WTC11 (cell line): ENCODE data around the gene KAT6B. TPM values are rescaled to one million over a fixed set of nuclear protein-coding genes. Genes with fewer than 3 reads are reported as not detected.

ENCODE experiments used
- ATAC-seq: fragments of 200-7000 bp; cut with Tn5 transposase; 2 replicates; pipeline ENCODE4 v1.10.0; 2021; ENCODE audit warnings: mild to moderate bottlenecking, moderate library complexity
- CTCF ChIA-PET: fragments of 300-600 bp; sonication (Branson Sonifier 250); formaldehyde crosslinking; loops from one replicate; lab custom pipeline; 2021; ENCODE audit warnings: antibody characterized with exemption; lab: Charles Lee
- POLR2A ChIA-PET: fragments of 350-600 bp; sonication (Branson Sonifier 250); formaldehyde crosslinking; loops from one replicate; lab custom pipeline; 2021; ENCODE audit warnings: antibody characterized with exemption; lab: Charles Lee
- DNase-seq: peaks from one replicate; pipeline ENCODE4 v3.0.0; 2021; ENCODE audit warnings: low spot score
- H3K27ac Mint-ChIP-seq: 2 replicates; pipeline ENCODE4 v1.8.0; 2021; ENCODE audit warnings: mixed read lengths
- H3K27me3 Mint-ChIP-seq: 2 replicates; pipeline ENCODE4 v1.8.0; 2021; ENCODE audit warnings: low read depth, mild to moderate bottlenecking, moderate library complexity, mixed read lengths
- H3K36me3 Mint-ChIP-seq: 2 replicates; pipeline ENCODE4 v1.8.0; 2021; ENCODE audit warnings: mixed read lengths
- H3K4me1 Mint-ChIP-seq: 2 replicates; pipeline ENCODE4 v1.8.0; 2022; ENCODE audit warnings: mixed read lengths
- H3K4me3 Mint-ChIP-seq: 2 replicates; pipeline ENCODE4 v1.8.0; 2021; ENCODE audit warnings: mild to moderate bottlenecking, moderate library complexity, mixed read lengths
- H3K9me3 Mint-ChIP-seq: 2 replicates; pipeline ENCODE4 v1.8.0; 2021; ENCODE audit warnings: mixed read lengths
- ATF1 ChIP-seq: sonication (generic); formaldehyde crosslinking; IDR thresholded peaks from 2 replicates; pipeline ENCODE4 v1.8.1; 2023; ENCODE audit warnings: mild to moderate bottlenecking, moderate library complexity, missing genetic modification reagents
- CBFB ChIP-seq: sonication (generic); formaldehyde crosslinking; IDR thresholded peaks from 2 replicates; pipeline ENCODE4 v1.8.1; 2022; ENCODE audit warnings: mild to moderate bottlenecking, low read depth, missing genetic modification reagents
- E2F5 ChIP-seq: sonication (generic); formaldehyde crosslinking; IDR thresholded peaks from 2 replicates; pipeline ENCODE4 v1.8.1; 2022; ENCODE audit warnings: mild to moderate bottlenecking, moderate library complexity, missing genetic modification reagents
- ESRRA ChIP-seq: sonication (generic); formaldehyde crosslinking; IDR thresholded peaks from 2 replicates; pipeline ENCODE4 v1.8.1; 2022; ENCODE audit warnings: mild to moderate bottlenecking, missing genetic modification reagents, borderline replicate concordance
- ETV6 ChIP-seq: sonication (generic); formaldehyde crosslinking; IDR thresholded peaks from 2 replicates; pipeline ENCODE4 v1.8.1; 2022; ENCODE audit warnings: mild to moderate bottlenecking, missing genetic modification reagents
- MAX ChIP-seq: sonication (generic); formaldehyde crosslinking; IDR thresholded peaks from 2 replicates; pipeline ENCODE4 v1.8.0; 2022; ENCODE audit warnings: mild to moderate bottlenecking, missing genetic modification reagents
- MLX ChIP-seq: sonication (generic); formaldehyde crosslinking; IDR thresholded peaks from 2 replicates; pipeline ENCODE4 v1.8.1; 2023; ENCODE audit warnings: mild to moderate bottlenecking, missing genetic modification reagents, moderate library complexity
- NR2C2 ChIP-seq: sonication (generic); formaldehyde crosslinking; IDR thresholded peaks from 2 replicates; pipeline ENCODE4 v1.8.0; 2022; ENCODE audit warnings: mild to moderate bottlenecking, missing genetic modification reagents
- PREB ChIP-seq: sonication (generic); formaldehyde crosslinking; IDR thresholded peaks from 2 replicates; pipeline ENCODE4 v1.8.1; 2022; ENCODE audit warnings: mild to moderate bottlenecking, missing genetic modification reagents, moderate library complexity, borderline replicate concordance
- SMAD4 ChIP-seq: sonication (generic); formaldehyde crosslinking; IDR thresholded peaks from 2 replicates; pipeline ENCODE4 v1.8.0; 2022; ENCODE audit warnings: mild to moderate bottlenecking, missing genetic modification reagents
- SP1 ChIP-seq: sonication (generic); formaldehyde crosslinking; conservative IDR thresholded peaks from 2 replicates; pipeline ENCODE4 v1.8.1; 2022; ENCODE audit warnings: missing genetic modification reagents
- TEAD1 ChIP-seq: sonication (generic); formaldehyde crosslinking; IDR thresholded peaks from 2 replicates; pipeline ENCODE4 v1.8.0; 2022; ENCODE audit warnings: mild to moderate bottlenecking, missing genetic modification reagents
- TP53 ChIP-seq: sonication (generic); formaldehyde crosslinking; IDR thresholded peaks from 2 replicates; pipeline ENCODE4 v1.8.1; 2023; ENCODE audit warnings: mild to moderate bottlenecking, missing genetic modification reagents
- USF1 ChIP-seq: sonication (generic); formaldehyde crosslinking; IDR thresholded peaks from 2 replicates; pipeline ENCODE4 v1.8.0; 2022; ENCODE audit warnings: mild to moderate bottlenecking, missing genetic modification reagents
- ZNF121 ChIP-seq: sonication (generic); formaldehyde crosslinking; IDR thresholded peaks from 2 replicates; pipeline ENCODE4 v1.8.0; 2023; ENCODE audit warnings: missing genetic modification reagents
- ZNF263 ChIP-seq: sonication (generic); formaldehyde crosslinking; IDR thresholded peaks from 2 replicates; pipeline ENCODE4 v1.8.1; 2022; ENCODE audit warnings: low read depth, mild to moderate bottlenecking, moderate library complexity, missing genetic modification reagents
- ZNF317 ChIP-seq: sonication (generic); formaldehyde crosslinking; IDR thresholded peaks from 2 replicates; pipeline ENCODE4 v1.8.1; 2023; ENCODE audit warnings: low read depth, mild to moderate bottlenecking, moderate library complexity, missing genetic modification reagents, borderline replicate concordance
- ZNF423 ChIP-seq: fragments of 250-450 bp; sonication (Bioruptor Pico); IDR thresholded peaks from 2 replicates; pipeline ENCODE4 v2.1.2; 2022; ENCODE audit warnings: mild to moderate bottlenecking, moderate library complexity
- ZNF512 ChIP-seq: sonication (generic); formaldehyde crosslinking; IDR thresholded peaks from 2 replicates; pipeline ENCODE4 v1.8.1; 2022; ENCODE audit warnings: missing genetic modification reagents, borderline replicate concordance
- ZNF532 ChIP-seq: fragments of 250-450 bp; sonication (Bioruptor Pico); IDR thresholded peaks from 2 replicates; pipeline ENCODE4 v1.9.0; 2021; ENCODE audit warnings: mild to moderate bottlenecking, borderline replicate concordance
- total RNA-seq: library from RNA; stranded (reverse); gene quantifications from 3 replicates; pipeline ENCODE4 v1.2.3, GENCODE V29; 2021

Gene KAT6B
- total RNA-seq, 1 experiment from 2014 or later: 18.5 TPM

GRCh38 chr10:75061709-75062505 lies 235.5 kb downstream of the KAT6B start:
- DNase-seq (no peak), ATAC-seq (no peak)
- ChIA-PET CTCF (no interaction called here), POLR2A (interaction anchor here (0.5 kb wide), 1 partner anchor 187 kb away, joined by 4 read pairs; no protein-coding TSS in a partner anchor)
- H3K27ac Mint-ChIP-seq: no peak overlapping the region; the same call in 1 of the 2 replicates
- no peak for TF ChIP-seq NR2C2 (CRISPR knock-in tag)
- no peak for TF ChIP-seq ZNF317 (CRISPR knock-in tag)
- no peak for TF ChIP-seq TEAD1 (CRISPR knock-in tag)
- TF ChIP-seq MLX (CRISPR knock-in tag): no peak
- no peak for TF ChIP-seq MAX (CRISPR knock-in tag)
- TF ChIP-seq ZNF532 (CRISPR knock-in tag): no peak
- TF ChIP-seq TP53: no peak
- TF ChIP-seq SP1 (CRISPR knock-in tag): no peak
- TF ChIP-seq ZNF263 (CRISPR knock-in tag): no peak
- TF ChIP-seq PREB (CRISPR knock-in tag): no peak
- TF ChIP-seq ESRRA: no peak
- TF ChIP-seq ZNF423 (CRISPR knock-in tag): no peak
- no peak for TF ChIP-seq ATF1 (CRISPR knock-in tag)
- no peak for TF ChIP-seq ZNF512
- TF ChIP-seq ZNF121: no peak
- no peak for TF ChIP-seq USF1 (CRISPR knock-in tag)
- TF ChIP-seq CBFB (CRISPR knock-in tag): no peak
- TF ChIP-seq E2F5: no peak
- no peak for TF ChIP-seq SMAD4
- no peak for TF ChIP-seq ETV6 (CRISPR knock-in tag)
- H3K4me1 Mint-ChIP-seq: peaks cover 2% of the 10 kb centered on the region; the same call in 1 of the 2 replicates
- H3K4me3 Mint-ChIP-seq: no peak overlapping the region
- H3K36me3 Mint-ChIP-seq: no peaks in the 10 kb centered on the region
- no peaks in the 10 kb centered on the region; the same call in 1 of the 2 replicates for H3K27me3 Mint-ChIP-seq
- H3K9me3 Mint-ChIP-seq: no peaks in the 10 kb centered on the region
